GM20000 (cell line): ENCODE results near the gene FHIT.

Experiments
- DNase-seq: peaks from one replicate; pipeline ENCODE4 v3.0.0; 2012; ENCODE audit warnings: low spot score
- CTCF ChIP-seq: IDR thresholded peaks from 2 replicates; pipeline ENCODE4 v1.5.1; 2012; ENCODE audit warnings: mild to moderate bottlenecking, control low read depth; ENCODE audit errors: extremely low read depth, missing control alignments

The FHIT gene

GRCh38 chr3:60916546-60916945 is 334.7 kb downstream of the FHIT start:
- no peak for TF ChIP-seq CTCF

GRCh38 chr3:60913474-60913873 is 337.8 kb downstream of the FHIT start:
- TF ChIP-seq CTCF, result no peak
- DNase-seq, result no peak

More at GRCh38 chr3:60916546-60916945, 334.7 kb downstream of the FHIT start:
- no peak for DNase-seq

- no peak for DNase-seq
- no peak for TF ChIP-seq CTCF
Observed at GRCh38 chr3:60912876-60913275, 338.4 kb downstream of the FHIT start.

- no peak for TF ChIP-seq CTCF
- no peak for DNase-seq
Observed at GRCh38 chr3:60912142-60912541, 339.1 kb downstream of the FHIT start.

GRCh38 chr3:60909526-60909925 is 341.7 kb downstream of the FHIT start:
- no peak for DNase-seq

GRCh38 chr3:60906283-60906682 is 345.0 kb downstream of the FHIT start:
- DNase-seq, result no peak
- no peak for TF ChIP-seq CTCF

More at GRCh38 chr3:60909526-60909925, 341.7 kb downstream of the FHIT start:
- TF ChIP-seq CTCF, result no peak

- DNase-seq, result no peak
- TF ChIP-seq CTCF, result no peak
Observed at GRCh38 chr3:60898321-60898720, 352.9 kb downstream of the FHIT start.
